Esophagus muscularis mucosa (tissue), 4 donors: ENCODE measurements around the gene GASK1A. TPM values are rescaled to one million over a fixed set of nuclear protein-coding genes. Genes with fewer than 3 reads are reported as not detected.

Experiments used
- DNase-seq: peaks from one replicate; pipeline ENCODE4 v3.0.0-alpha.2; 2017; ENCODE audit errors: extremely low spot score
- H3K27ac ChIP-seq, 4 donors: fragments of 200-600 bp; sonication (generic); replicated peaks in 1 of 4; 1 replicate in 3 of 4; 2 replicates in 1 of 4; pipeline ENCODE4 v1.5.1; 2016 to 2019; ENCODE audit warnings: mild to moderate bottlenecking in 1 of 4
- H3K27me3 ChIP-seq, 4 donors: fragments of 200-600 bp; sonication (generic); one replicate each; pipeline versions ENCODE4 v1.5.1 to v1.6.0; 2016 to 2019
- H3K36me3 ChIP-seq, 4 donors: fragments of 200-600 bp; sonication (generic); one replicate each; pipeline ENCODE4 v1.5.1; 2016 to 2019
- H3K4me1 ChIP-seq, 4 donors: fragments of 200-600 bp; sonication (generic); one replicate each; pipeline ENCODE4 v1.5.1; 2016 to 2019
- H3K4me3 ChIP-seq, 4 donors: fragments of 200-600 bp; sonication (generic); 1 replicate in 2 of 4; 2 replicates in 2 of 4; pipeline ENCODE4 v1.5.1; 2016 to 2019; ENCODE audit warnings: mild to moderate bottlenecking in 4 of 4, moderate library complexity in 1 of 4
- H3K9me3 ChIP-seq, 4 donors: fragments of 200-600 bp; sonication (generic); 1 replicate in 3 of 4; 2 replicates in 1 of 4; pipeline ENCODE4 v1.5.1; 2016 to 2019
- EP300 ChIP-seq: sonication (generic); formaldehyde crosslinking; IDR thresholded peaks from one replicate; pipeline ENCODE4 v1.6.1; 2017; ENCODE audit warnings: antibody characterized with exemption
- POLR2A ChIP-seq: fragments of 450-650 bp; IDR thresholded peaks from one replicate; pipeline ENCODE4 v1.6.1; 2017; ENCODE audit warnings: antibody characterized with exemption, moderate library complexity, mild to moderate bottlenecking, low read depth
- POLR2AphosphoS5 ChIP-seq, 2 donors: sonication (generic); formaldehyde crosslinking; IDR thresholded peaks; one replicate each; pipeline ENCODE4 v1.6.1; 2017; ENCODE audit warnings: antibody characterized with exemption in 2 of 2
- WGBS: methylation state at CpG from one replicate; pipeline ENCODE4 v1.1.5; 2018; 5-methylcytosine and 5-hydroxymethylcytosine counted together
- intact Hi-C: fragments of 100-400 bp; cut with DNase I; formaldehyde crosslinking; loops from one replicate; pipeline ENCODE4 v1.15.1; 2023
- total RNA-seq, 4 donors: library from RNA; depleted of rRNA; stranded (reverse); fragments of >200 nt; gene quantifications; one replicate each; pipeline versions ENCODE4 v1.1.0 to v1.2.1, GENCODE V29; 2016
- TF ChIP-seq, protein P1 (sequence below), 3 experiments: fragments of 200-600 bp in 2 of 3; fragments of 450-650 bp in 1 of 3; sonication (generic) in 2 of 3; IDR thresholded peaks; one replicate each; pipeline ENCODE4 v1.5.1; 2017 to 2019; ENCODE audit warnings: antibody characterized with exemption in 3 of 3, mild to moderate bottlenecking in 2 of 3, moderate library complexity in 1 of 3

The GASK1A gene
- total RNA-seq, 4 donors from 2014 or later: 10.2 to 22.1 (median 15.8) TPM

DNA sequence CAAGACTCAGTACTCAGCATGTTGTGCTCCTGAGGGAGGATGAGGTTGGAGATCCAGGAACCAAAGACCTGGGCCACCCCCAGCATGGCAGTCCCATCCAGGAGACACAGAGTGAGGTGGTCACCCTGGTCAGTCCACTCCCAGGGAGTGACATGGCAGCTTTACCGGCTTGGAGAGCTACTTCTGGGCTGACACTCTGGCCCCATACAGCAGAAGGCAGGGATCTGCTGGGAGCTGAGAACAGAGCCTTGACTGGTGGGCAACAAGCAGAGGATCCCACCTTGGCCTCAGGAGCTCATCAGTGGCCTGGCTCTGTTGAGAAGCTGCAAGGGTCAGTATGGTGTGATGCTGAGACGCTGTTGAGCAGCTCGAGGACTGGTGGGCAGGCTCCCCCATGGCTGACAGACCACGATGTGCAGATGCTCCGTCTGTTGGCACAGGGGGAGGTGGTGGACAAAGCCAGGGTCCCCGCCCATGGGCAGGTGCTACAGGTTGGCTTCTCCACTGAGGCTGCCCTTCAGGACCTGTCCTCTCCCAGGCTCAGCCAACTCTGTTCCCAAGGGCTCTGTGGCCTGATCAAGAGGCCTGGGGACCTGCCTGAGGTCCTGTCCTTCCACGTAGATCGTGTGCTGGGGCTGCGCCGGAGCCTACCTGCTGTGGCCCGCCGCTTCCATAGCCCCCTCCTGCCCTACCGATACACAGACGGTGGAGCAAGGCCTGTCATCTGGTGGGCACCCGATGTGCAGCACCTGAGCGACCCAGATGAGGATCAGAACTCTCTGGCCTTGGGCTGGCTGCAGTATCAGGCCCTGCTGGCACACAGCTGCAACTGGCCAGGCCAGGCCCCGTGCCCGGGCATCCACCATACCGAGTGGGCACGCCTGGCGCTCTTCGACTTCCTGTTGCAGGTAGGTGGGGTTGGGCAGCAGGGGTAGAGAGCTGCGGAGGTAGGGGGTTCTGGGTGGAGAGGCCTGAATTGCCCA lies 53.8 kb downstream of the GASK1A start:
- TF ChIP-seq, protein P1, sequence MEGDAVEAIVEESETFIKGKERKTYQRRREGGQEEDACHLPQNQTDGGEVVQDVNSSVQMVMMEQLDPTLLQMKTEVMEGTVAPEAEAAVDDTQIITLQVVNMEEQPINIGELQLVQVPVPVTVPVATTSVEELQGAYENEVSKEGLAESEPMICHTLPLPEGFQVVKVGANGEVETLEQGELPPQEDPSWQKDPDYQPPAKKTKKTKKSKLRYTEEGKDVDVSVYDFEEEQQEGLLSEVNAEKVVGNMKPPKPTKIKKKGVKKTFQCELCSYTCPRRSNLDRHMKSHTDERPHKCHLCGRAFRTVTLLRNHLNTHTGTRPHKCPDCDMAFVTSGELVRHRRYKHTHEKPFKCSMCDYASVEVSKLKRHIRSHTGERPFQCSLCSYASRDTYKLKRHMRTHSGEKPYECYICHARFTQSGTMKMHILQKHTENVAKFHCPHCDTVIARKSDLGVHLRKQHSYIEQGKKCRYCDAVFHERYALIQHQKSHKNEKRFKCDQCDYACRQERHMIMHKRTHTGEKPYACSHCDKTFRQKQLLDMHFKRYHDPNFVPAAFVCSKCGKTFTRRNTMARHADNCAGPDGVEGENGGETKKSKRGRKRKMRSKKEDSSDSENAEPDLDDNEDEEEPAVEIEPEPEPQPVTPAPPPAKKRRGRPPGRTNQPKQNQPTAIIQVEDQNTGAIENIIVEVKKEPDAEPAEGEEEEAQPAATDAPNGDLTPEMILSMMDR (IDR thresholded peaks at IDR 0.05): no peak
- TF ChIP-seq POLR2AphosphoS5 (IDR thresholded peaks at IDR 0.05) (no peak), POLR2A (no peak), EP300 (no peak)
- Histone ChIP-seq H3K36me3 (peaks cover 0 to 12% (median 0%) of the 10 kb centered on the region in 4 donors), H3K27ac (no peak overlapping the region), H3K9me3 (no peaks in the 10 kb centered on the region), H3K4me1 (peaks cover 0 to 16% (median 9%) of the 10 kb centered on the region in 4 donors), H3K4me3 (no peak overlapping the region), H3K27me3 (no peaks in the 10 kb centered on the region)
- DNase-seq: no peak
- 92% methylated on average over 9 of the region's 23 CpGs for WGBS
- intact Hi-C loops: no loop called here

DNA sequence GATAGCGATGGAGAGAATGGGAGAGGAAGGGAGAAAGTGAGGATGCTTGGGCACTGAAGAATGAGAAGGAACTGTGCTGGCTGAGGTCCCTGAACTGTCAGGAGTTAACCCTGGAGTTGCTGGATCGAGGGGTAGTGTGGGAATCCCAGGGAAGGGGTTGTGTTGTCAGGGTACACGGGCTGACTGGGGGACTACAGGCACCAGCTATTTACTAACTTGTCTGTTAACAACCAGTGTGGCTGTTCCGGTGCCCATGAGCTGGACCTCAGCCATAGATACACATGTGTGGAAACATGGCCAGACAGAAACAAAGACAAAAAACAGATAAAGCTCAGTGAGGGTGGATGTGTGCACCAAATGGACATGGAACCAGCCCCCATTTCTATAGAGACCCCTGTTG lies 55.1 kb downstream of the GASK1A start:
- DNase-seq: peak; percentile 89
- intact Hi-C loops: no loop called here
- TF ChIP-seq POLR2AphosphoS5 (IDR thresholded peaks at IDR 0.05) (no peak), EP300 (no peak), POLR2A (no peak)
- TF ChIP-seq, protein P1 (IDR thresholded peaks at IDR 0.05): no peak
- WGBS: 78% methylated on average over 4 of the region's 4 CpGs
- Histone ChIP-seq H3K4me3 (no peak overlapping the region), H3K4me1 (peaks cover 0 to 16% (median 9%) of the 10 kb centered on the region in 4 donors), H3K36me3 (peaks cover 0 to 12% (median 0%) of the 10 kb centered on the region in 4 donors), H3K27ac (no peak overlapping the region), H3K27me3 (no peaks in the 10 kb centered on the region), H3K9me3 (no peaks in the 10 kb centered on the region)

DNA sequence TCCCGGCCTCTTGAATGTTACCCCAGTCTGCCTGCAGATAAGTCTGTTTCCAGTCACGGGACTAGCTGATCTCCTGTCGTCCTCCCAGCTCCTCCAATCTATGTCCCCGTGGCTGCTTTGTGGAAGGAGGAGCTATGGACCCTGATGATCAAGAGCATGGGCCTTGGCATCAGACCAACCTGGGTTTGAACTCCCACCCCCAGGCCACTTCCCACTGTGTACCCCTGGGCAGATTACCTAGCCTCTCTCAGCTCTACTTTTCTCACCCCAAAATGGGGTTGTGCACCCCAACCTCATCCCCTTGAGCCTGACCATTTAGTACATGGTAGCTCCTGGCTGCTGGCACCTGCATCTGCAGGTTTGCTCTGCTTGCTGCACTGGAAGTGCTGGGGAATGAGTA lies 55.8 kb downstream of the GASK1A start:
- Histone ChIP-seq H3K9me3 (no peaks in the 10 kb centered on the region), H3K4me3 (no peak overlapping the region), H3K27me3 (no peaks in the 10 kb centered on the region), H3K27ac (no peak overlapping the region), H3K36me3 (peaks cover 0 to 12% (median 0%) of the 10 kb centered on the region in 4 donors), H3K4me1 (peaks cover 0 to 16% (median 9%) of the 10 kb centered on the region in 4 donors)
- intact Hi-C loops: no loop called here
- peak; percentile 74 for DNase-seq
- TF ChIP-seq POLR2AphosphoS5 (IDR thresholded peaks at IDR 0.05) (no peak), POLR2A (no peak), EP300 (no peak)
- TF ChIP-seq, protein P1 (IDR thresholded peaks at IDR 0.05): no peak
- 96% methylated on average over 4 of the region's 4 CpGs for WGBS

DNA sequence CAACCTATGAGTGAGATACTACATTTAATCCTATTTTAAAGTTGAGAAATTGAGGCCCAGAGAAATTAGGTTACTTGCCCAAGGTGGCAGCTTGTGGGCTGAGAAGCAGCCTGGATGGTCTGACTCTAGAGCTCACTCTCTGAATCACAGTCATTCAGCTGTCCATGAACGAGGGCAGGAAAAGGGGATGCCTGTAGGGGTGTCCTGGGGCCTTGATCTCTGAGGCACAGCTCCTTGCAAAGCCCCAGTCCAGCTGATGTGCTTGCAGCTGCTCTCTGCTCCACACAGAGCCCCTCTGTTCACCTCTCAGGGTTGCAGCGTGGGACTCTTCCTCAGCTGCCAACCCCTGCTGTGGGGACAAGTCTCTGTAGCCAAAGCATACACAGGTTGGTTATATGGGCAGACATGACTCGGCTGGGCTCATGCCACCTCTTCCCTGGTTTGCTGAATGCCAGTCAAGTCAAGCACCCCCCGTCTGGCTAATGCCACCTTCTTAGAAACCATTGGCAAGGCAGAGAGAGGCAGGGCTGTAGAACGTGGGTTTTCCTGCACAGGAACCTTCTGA lies 56.8 kb downstream of the GASK1A start:
- peak; percentile 86 for DNase-seq
- intact Hi-C loops: no loop called here
- TF ChIP-seq POLR2AphosphoS5 (IDR thresholded peaks at IDR 0.05): no peak
- no peak for TF ChIP-seq POLR2A
- TF ChIP-seq EP300: no peak
- TF ChIP-seq, protein P1 (IDR thresholded peaks at IDR 0.05): no peak

More for the DNA sequence above, 56.8 kb downstream of the GASK1A start:
- Histone ChIP-seq H3K4me1 (peaks cover 0 to 15% (median 8%) of the 10 kb centered on the region in 4 donors), H3K4me3 (no peak overlapping the region), H3K27ac (no peak overlapping the region), H3K27me3 (no peaks in the 10 kb centered on the region), H3K9me3 (no peaks in the 10 kb centered on the region), H3K36me3 (peaks cover 0 to 12% (median 0%) of the 10 kb centered on the region in 4 donors)
- 97% methylated on average over 5 of the region's 5 CpGs for WGBS
